ENCODE data around the gene KCNG2.

DNA sequence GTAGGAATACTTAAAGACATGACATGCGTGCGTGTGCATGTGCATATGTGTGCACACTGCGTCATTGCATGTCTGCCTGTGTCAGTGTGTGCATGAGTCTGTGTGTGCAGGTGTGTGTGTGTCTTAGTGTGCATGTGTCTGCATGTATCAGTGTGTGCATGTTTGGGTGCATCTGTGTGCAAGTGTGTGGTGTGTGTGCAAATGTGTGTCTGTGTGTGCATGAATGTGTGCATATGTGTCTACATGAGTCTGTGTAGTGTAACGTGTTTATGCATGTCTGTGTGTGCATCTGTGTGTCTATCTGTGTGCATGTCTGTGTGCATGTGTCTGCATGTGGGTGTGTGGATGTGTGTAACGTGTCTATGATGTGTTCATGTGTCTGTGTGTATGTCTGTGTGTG is 30.5 kb downstream of the KCNG2 start:
- TF ChIP-seq POLR2A (IDR thresholded peaks at IDR 0.05), result no peak
- TF ChIP-seq, protein P1, sequence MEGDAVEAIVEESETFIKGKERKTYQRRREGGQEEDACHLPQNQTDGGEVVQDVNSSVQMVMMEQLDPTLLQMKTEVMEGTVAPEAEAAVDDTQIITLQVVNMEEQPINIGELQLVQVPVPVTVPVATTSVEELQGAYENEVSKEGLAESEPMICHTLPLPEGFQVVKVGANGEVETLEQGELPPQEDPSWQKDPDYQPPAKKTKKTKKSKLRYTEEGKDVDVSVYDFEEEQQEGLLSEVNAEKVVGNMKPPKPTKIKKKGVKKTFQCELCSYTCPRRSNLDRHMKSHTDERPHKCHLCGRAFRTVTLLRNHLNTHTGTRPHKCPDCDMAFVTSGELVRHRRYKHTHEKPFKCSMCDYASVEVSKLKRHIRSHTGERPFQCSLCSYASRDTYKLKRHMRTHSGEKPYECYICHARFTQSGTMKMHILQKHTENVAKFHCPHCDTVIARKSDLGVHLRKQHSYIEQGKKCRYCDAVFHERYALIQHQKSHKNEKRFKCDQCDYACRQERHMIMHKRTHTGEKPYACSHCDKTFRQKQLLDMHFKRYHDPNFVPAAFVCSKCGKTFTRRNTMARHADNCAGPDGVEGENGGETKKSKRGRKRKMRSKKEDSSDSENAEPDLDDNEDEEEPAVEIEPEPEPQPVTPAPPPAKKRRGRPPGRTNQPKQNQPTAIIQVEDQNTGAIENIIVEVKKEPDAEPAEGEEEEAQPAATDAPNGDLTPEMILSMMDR (IDR thresholded peaks at IDR 0.05), result no peak
